ENCODE results near the gene AGT.

The AGT gene

GRCh38 chr1:230696722-230697437, 17.0 kb downstream of the AGT start:
- intact Hi-C loops (cut with DNase I): no loop called here

GRCh38 chr1:230696218-230696617, 17.7 kb downstream of the AGT start:
- DNase-seq: no peak
- intact Hi-C loops (cut with DNase I): no loop called here

More at GRCh38 chr1:230696722-230697437, 17.0 kb downstream of the AGT start:
- peak in 1 of 10 donors; percentile 80 for DNase-seq

- intact Hi-C loops (cut with DNase I): no loop called here
- DNase-seq: peak in 1 of 10 donors; percentile 65
Measured at GRCh38 chr1:230694991-230695390, 18.9 kb downstream of the AGT start.

GRCh38 chr1:230694464-230694863, 19.5 kb downstream of the AGT start:
- intact Hi-C loops (cut with DNase I): no loop called here
- DNase-seq: peak in 1 of 10 donors; percentile 76

GRCh38 chr1:230693777-230694176, 20.1 kb downstream of the AGT start:
- intact Hi-C loops (cut with DNase I): no loop called here
- peak in 1 of 10 donors; percentile 74 for DNase-seq

- no peak for DNase-seq
Measured at GRCh38 chr1:230693221-230693620, 20.7 kb downstream of the AGT start.

GRCh38 chr1:230691615-230692014, 22.3 kb downstream of the AGT start:
- no peak for DNase-seq
- intact Hi-C loops (cut with DNase I): no loop called here

More at GRCh38 chr1:230693221-230693620, 20.7 kb downstream of the AGT start:
- intact Hi-C loops (cut with DNase I): no loop called here

- intact Hi-C loops (cut with DNase I): no loop called here
- peak in 1 of 10 donors; percentile 78 for DNase-seq
Measured at GRCh38 chr1:230690101-230690500, 23.8 kb downstream of the AGT start.

GRCh38 chr1:230686747-230687146, 27.2 kb downstream of the AGT start:
- intact Hi-C loops (cut with DNase I): no loop called here
- DNase-seq: no peak

- DNase-seq: no peak
- intact Hi-C loops (cut with DNase I): no loop called here
Measured at GRCh38 chr1:230684998-230685397, 28.9 kb downstream of the AGT start.

GRCh38 chr1:230684146-230684545, 29.8 kb downstream of the AGT start:
- intact Hi-C loops (cut with DNase I): no loop called here
- no peak for DNase-seq

GRCh38 chr1:230682882-230683610, 30.9 kb downstream of the AGT start:
- DNase-seq: no peak
- intact Hi-C loops (cut with DNase I): no loop called here

GRCh38 chr1:230682274-230682673, 31.6 kb downstream of the AGT start:
- intact Hi-C loops (cut with DNase I): no loop called here
- peak in 5 of 10 donors; percentile 32 to 82 (median 53) for DNase-seq

- no peak for DNase-seq
- intact Hi-C loops (cut with DNase I): no loop called here
Measured at GRCh38 chr1:230681599-230681998, 32.3 kb downstream of the AGT start.

- intact Hi-C loops (cut with DNase I): no loop called here
- no peak for DNase-seq
Measured at GRCh38 chr1:230680300-230681025, 33.5 kb downstream of the AGT start.

- DNase-seq: no peak
- intact Hi-C loops (cut with DNase I): no loop called here
Measured at GRCh38 chr1:230679825-230680224, 34.1 kb downstream of the AGT start.

GRCh38 chr1:230679192-230679591, 34.7 kb downstream of the AGT start:
- peak in 1 of 10 donors; percentile 69 for DNase-seq
- intact Hi-C loops (cut with DNase I): no loop called here

- no peak for DNase-seq
- intact Hi-C loops (cut with DNase I): no loop called here
Measured at GRCh38 chr1:230677200-230677599, 36.7 kb downstream of the AGT start.

- intact Hi-C loops (cut with DNase I): no loop called here
Measured at GRCh38 chr1:230674581-230674980, 39.3 kb downstream of the AGT start.

GRCh38 chr1:230669543-230669942, 44.4 kb downstream of the AGT start:
- intact Hi-C loops (cut with DNase I): no loop called here
- DNase-seq: no peak

More at GRCh38 chr1:230674581-230674980, 39.3 kb downstream of the AGT start:
- DNase-seq: no peak

- intact Hi-C loops (cut with DNase I): no loop called here
- DNase-seq: no peak
Measured at GRCh38 chr1:230668227-230668626, 45.7 kb downstream of the AGT start.

Measured in posterior cingulate gyrus (tissue), 11 donors.